Aorta (tissue), 4 donors: Measurements from ENCODE around the gene DUSP9. TPM values are rescaled to one million over a fixed set of nuclear protein-coding genes. Genes with fewer than 3 reads are reported as not detected.

Source experiments
- polyA plus RNA-seq, 2 donors: library from polyadenylated mRNA; stranded (reverse); fragments of 200-250 nt; gene quantifications; one replicate each; pipeline ENCODE4 v1.2.3, GENCODE V29; 2013
- total RNA-seq, 2 donors: library from RNA; stranded (reverse); fragmentation: NEBNext Ultra II Directional; extraction: Animal tissue kit (Norgen Biotek cat#: 25700); gene quantifications; one replicate each; pipeline ENCODE4 v1.2.1, GENCODE V29; 2021
- donor health status: healthy with polysubstance abuse.
- donor health status: Bipolar disorder and iron deficiency.
- donor health status: DM: no; HTN: no; CAD: no.
- donor health status: DM: yes; HTN: yes; CAD: no.

The DUSP9 gene
- total and polyA plus RNA-seq, 4 donors: not detected

Other genes with a start within 250 kb of the DUSP9 start
- gene PNMA6E, start 245.9 kb upstream of the DUSP9 start, total RNA-seq: not detected
- not detected for gene PNMA6E, start 245.9 kb upstream of the DUSP9 start, polyA plus RNA-seq
- under 1 TPM; 0.88 to 0.99 TPM for gene ZFP92, start 235.7 kb upstream of the DUSP9 start, total RNA-seq
- gene ZFP92, start 235.7 kb upstream of the DUSP9 start, polyA plus RNA-seq: under 1 TPM; 0.23 to 0.75 TPM
- gene TREX2, start 201.1 kb upstream of the DUSP9 start, total RNA-seq: 1 to 10 TPM; 1.4 to 4.5 TPM
- gene TREX2, start 201.1 kb upstream of the DUSP9 start, polyA plus RNA-seq: 10 to 100 TPM in 1 of 2 donors, not detected in 1; 39.1 TPM
- 10 to 100 TPM; 34.6 to 76.0 TPM for gene HAUS7, start 176.6 kb upstream of the DUSP9 start, total RNA-seq
- 100 to 1,000 TPM in 1 of 2 donors, 10 to 100 TPM in 1; 33.1 to 686 TPM for gene HAUS7, start 176.6 kb upstream of the DUSP9 start, polyA plus RNA-seq
- 1,000 to 10,000 TPM; 1,297 to 2,306 TPM for gene BGN, start 152.2 kb upstream of the DUSP9 start, total RNA-seq
- 1,000 to 10,000 TPM; 1,177 to 3,171 TPM for gene BGN, start 152.2 kb upstream of the DUSP9 start, polyA plus RNA-seq
- under 1 TPM; 0.19 to 0.27 TPM for gene ATP2B3, start 129.6 kb upstream of the DUSP9 start, total RNA-seq
- gene ATP2B3, start 129.6 kb upstream of the DUSP9 start, polyA plus RNA-seq: under 1 TPM in 1 of 2 donors, not detected in 1; 0.20 TPM
- 10 to 100 TPM; 13.5 to 13.6 TPM for gene CCNQ, start 48.1 kb upstream of the DUSP9 start, total RNA-seq
- gene CCNQ, start 48.1 kb upstream of the DUSP9 start, polyA plus RNA-seq: 10 to 100 TPM; 28.8 to 40.3 TPM
- 1 to 10 TPM; 4.3 to 4.9 TPM for gene PNCK, start 26.6 kb downstream of the DUSP9 start, total RNA-seq
- 1 to 10 TPM in 1 of 2 donors, not detected in 1; 3.0 TPM for gene PNCK, start 26.6 kb downstream of the DUSP9 start, polyA plus RNA-seq
- 10 to 100 TPM; 16.2 to 26.7 TPM for gene SLC6A8, start 40.7 kb downstream of the DUSP9 start, total RNA-seq
- gene SLC6A8, start 40.7 kb downstream of the DUSP9 start, polyA plus RNA-seq: 10 to 100 TPM; 13.9 to 14.7 TPM
- gene BCAP31, start 77.2 kb downstream of the DUSP9 start, total RNA-seq: 100 to 1,000 TPM; 118 to 130 TPM
- gene BCAP31, start 77.2 kb downstream of the DUSP9 start, polyA plus RNA-seq: 100 to 1,000 TPM; 101 to 128 TPM
- 10 to 100 TPM; 11.4 to 15.8 TPM for gene ABCD1, start 77.7 kb downstream of the DUSP9 start, total RNA-seq
- 1 to 10 TPM; 8.8 to 9.9 TPM for gene ABCD1, start 77.7 kb downstream of the DUSP9 start, polyA plus RNA-seq
- gene PLXNB3, start 117.0 kb downstream of the DUSP9 start, total RNA-seq: 10 to 100 TPM; 18.0 to 18.7 TPM
- 10 to 100 TPM in 1 of 2 donors, under 1 TPM in 1; 0.38 to 31.4 TPM for gene PLXNB3, start 117.0 kb downstream of the DUSP9 start, polyA plus RNA-seq
- 1 to 10 TPM; 5.4 to 8.0 TPM for gene SRPK3, start 133.8 kb downstream of the DUSP9 start, total RNA-seq
- gene SRPK3, start 133.8 kb downstream of the DUSP9 start, polyA plus RNA-seq: 10 to 100 TPM in 1 of 2 donors, 1 to 10 TPM in 1; 1.1 to 11.0 TPM
- 10 to 100 TPM; 46.8 to 48.4 TPM for gene IDH3G, start 147.2 kb downstream of the DUSP9 start, total RNA-seq
- 10 to 100 TPM; 33.3 to 72.5 TPM for gene IDH3G, start 147.2 kb downstream of the DUSP9 start, polyA plus RNA-seq
- 100 to 1,000 TPM; 182 TPM for gene SSR4, start 147.5 kb downstream of the DUSP9 start, total RNA-seq
- 100 to 1,000 TPM; 401 to 633 TPM for gene SSR4, start 147.5 kb downstream of the DUSP9 start, polyA plus RNA-seq
- gene PDZD4, start 183.3 kb downstream of the DUSP9 start, total RNA-seq: 10 to 100 TPM; 11.9 to 19.2 TPM
- 10 to 100 TPM in 1 of 2 donors, 1 to 10 TPM in 1; 4.4 to 27.3 TPM for gene PDZD4, start 183.3 kb downstream of the DUSP9 start, polyA plus RNA-seq
- 10 to 100 TPM in 1 of 2 donors, 1 to 10 TPM in 1; 4.3 to 11.6 TPM for gene L1CAM, start 239.0 kb downstream of the DUSP9 start, total RNA-seq
- gene L1CAM, start 239.0 kb downstream of the DUSP9 start, polyA plus RNA-seq: 1 to 10 TPM in 1 of 2 donors, not detected in 1; 1.0 TPM